Naive thymus-derived CD4-positive, alpha-beta T cell (primary cell): ENCODE measurements around the gene WDR83. TPM values are rescaled to one million over a fixed set of nuclear protein-coding genes. Genes with fewer than 3 reads are reported as not detected.
A peak's percentile ranks its signal among the peaks of the same experiment; 100 is the strongest.

Source experiments
- ATAC-seq: fragments of 150-1000 bp; cut with Tn5 transposase; 2 replicates; pipeline ENCODE4 v1.10.0; 2021; ENCODE audit warnings: mild to moderate bottlenecking, moderate library complexity
- CTCF ChIA-PET: fragments of 350-600 bp; sonication (Branson Sonifier 250); formaldehyde crosslinking; loops from one replicate; lab custom pipeline; 2021; ENCODE audit warnings: antibody characterized with exemption; lab: Charles Lee
- POLR2A ChIA-PET: fragments of 350-600 bp; sonication (Branson Sonifier 250); formaldehyde crosslinking; loops from one replicate; lab custom pipeline; 2021; ENCODE audit warnings: antibody characterized with exemption, inconsistent platforms; lab: Charles Lee
- DNase-seq, 9 donors: peaks; one replicate each; pipeline versions ENCODE4 v3.0.0 to v3.0.0-alpha.2; 2020 to 2022; ENCODE audit warnings: mixed read lengths in 1 of 9
- H3K27ac ChIP-seq: one replicate; pipeline ENCODE4 v1.7.0; 2013; ENCODE audit warnings: mild to moderate bottlenecking, low read depth, low read length, moderate library complexity
- H3K27me3 ChIP-seq, 2 donors: one replicate each; pipeline ENCODE4 v1.7.0; 2013; ENCODE audit warnings: low read length in 2 of 2, mild to moderate bottlenecking in 2 of 2, moderate library complexity in 2 of 2; ENCODE audit not compliant: control insufficient read depth in 2 of 2, insufficient read depth in 2 of 2
- H3K36me3 ChIP-seq, 3 experiments: 1 replicate in 2 of 3; 2 replicates in 1 of 3; pipeline ENCODE4 v1.7.0; 2013; ENCODE audit warnings: low read length in 3 of 3, mild to moderate bottlenecking in 3 of 3, moderate library complexity in 1 of 3; ENCODE audit not compliant: insufficient read depth in 3 of 3, control insufficient read depth in 2 of 3
- H3K4me1 ChIP-seq, 2 donors: one replicate each; pipeline ENCODE4 v1.7.0; 2013; ENCODE audit warnings: low read length in 2 of 2, mild to moderate bottlenecking in 2 of 2, moderate library complexity in 1 of 2; ENCODE audit not compliant: control insufficient read depth in 2 of 2, insufficient read depth in 2 of 2
- H3K4me3 ChIP-seq: 2 replicates; pipeline ENCODE4 v1.7.0; 2013; ENCODE audit warnings: mild to moderate bottlenecking, low read length
- H3K9me3 ChIP-seq, 3 experiments: 1 replicate in 2 of 3; 2 replicates in 1 of 3; pipeline ENCODE4 v1.7.0; 2013; ENCODE audit warnings: low read length in 3 of 3; ENCODE audit not compliant: control insufficient read depth in 2 of 3
- H3K27ac Mint-ChIP-seq, 9 donors: one replicate each; pipeline ENCODE4 v1.8.0; 2020 to 2022; ENCODE audit warnings: mixed read lengths in 9 of 9, mild to moderate bottlenecking in 8 of 9, moderate library complexity in 5 of 9, inconsistent platforms in 2 of 9
- H3K27me3 Mint-ChIP-seq, 5 donors: one replicate each; pipeline ENCODE4 v1.8.0; 2021 to 2022; ENCODE audit warnings: mixed read lengths in 5 of 5, mild to moderate bottlenecking in 1 of 5
- H3K36me3 Mint-ChIP-seq, 5 donors: one replicate each; pipeline ENCODE4 v1.8.0; 2020 to 2022; ENCODE audit warnings: mixed read lengths in 5 of 5, mild to moderate bottlenecking in 3 of 5, inconsistent platforms in 1 of 5
- H3K4me1 Mint-ChIP-seq, 7 donors: one replicate each; pipeline ENCODE4 v1.8.0; 2020 to 2022; ENCODE audit warnings: mixed read lengths in 7 of 7, mild to moderate bottlenecking in 3 of 7, inconsistent platforms in 1 of 7
- H3K4me3 Mint-ChIP-seq, 10 donors: one replicate each; pipeline ENCODE4 v1.8.0; 2020 to 2022; ENCODE audit warnings: mild to moderate bottlenecking in 10 of 10, mixed read lengths in 10 of 10, moderate library complexity in 6 of 10, inconsistent platforms in 2 of 10
- H3K9me3 Mint-ChIP-seq, 11 donors: one replicate each; pipeline ENCODE4 v1.8.0; 2020 to 2022; ENCODE audit warnings: mixed read lengths in 11 of 11, mild to moderate bottlenecking in 4 of 11, inconsistent platforms in 1 of 11, moderate library complexity in 1 of 11
- intact Hi-C, 2 donors: fragments of 100-400 bp; cut with micrococcal nuclease; formaldehyde crosslinking; loops; one replicate each; pipeline ENCODE4 v1.15.1; 2023
- polyA plus RNA-seq, 2 donors: library from polyadenylated mRNA; unstranded; fragments of 300-500 nt; fragmentation: Illumina TruSeq; gene quantifications; one replicate each; pipeline ENCODE4 v1.2.3, GENCODE V29; 2021
- total RNA-seq, 6 experiments: library from RNA in 5 of 6; stranded (reverse) in 5 of 6; gene quantifications; 1 replicate in 5 of 6; 2 replicates in 1 of 6; pipeline ENCODE4 v1.2.3 and lab custom pipeline; 2021 to 2026

WDR83 gene
- total and polyA plus RNA-seq, 7 experiments from 2014 or later: 7.8 to 20.6 (median 14.7) TPM

GRCh38 chr19:12660980-12661379 is 5.6 kb upstream of the WDR83 start:
- Histone ChIP-seq H3K27ac (no peak overlapping the region), H3K9me3 (no peaks in the 10 kb centered on the region), H3K4me1 (peaks cover 13 to 16% of the 10 kb centered on the region in 2 donors), H3K27me3 (no peaks in the 10 kb centered on the region), H3K4me3 (no peak overlapping the region), H3K36me3 (peaks cover 6 to 77% (median 12%) of the 10 kb centered on the region in 3 experiments)
- intact Hi-C loops: loop anchor here (10.0 kb wide), 2 partner anchors 326 to 866 kb away; partner anchors contain the start of genes ZNF491 (in 1 of the 2) and ZNF563 (in 1 of the 2)
- ATAC-seq (no peak), DNase-seq (no peak)
- H3K36me3 Mint-ChIP-seq: peaks cover under 1 to 41% (median 12%) of the 10 kb centered on the region in 5 donors
- POLR2A ChIA-PET: no interaction called here
- H3K4me1 Mint-ChIP-seq: peaks cover 12 to 28% (median 19%) of the 10 kb centered on the region in 7 donors
- H3K9me3 Mint-ChIP-seq: no peaks in the 10 kb centered on the region
- no peak overlapping the region for H3K27ac Mint-ChIP-seq
- CTCF ChIA-PET: no interaction called here
- H3K27me3 Mint-ChIP-seq: no peaks in the 10 kb centered on the region
- H3K4me3 Mint-ChIP-seq: no peak overlapping the region

GRCh38 chr19:12664406-12665280 is 2.0 kb upstream of the WDR83 start:
- Histone ChIP-seq H3K4me3 (peak overlapping the region; percentile 92), H3K9me3 (no peaks in the 10 kb centered on the region), H3K27me3 (no peaks in the 10 kb centered on the region), H3K27ac (peak overlapping the region; percentile 96), H3K4me1 (peaks cover 28 to 31% of the 10 kb centered on the region in 2 donors), H3K36me3 (peaks cover 6 to 54% (median 12%) of the 10 kb centered on the region in 3 experiments)
- no peak for ATAC-seq
- Mint-ChIP-seq H3K4me3 (peak overlapping the region; percentile 88 to 100 (median 94)), H3K9me3 (no peaks in the 10 kb centered on the region), H3K36me3 (peaks cover 0 to 28% (median 11%) of the 10 kb centered on the region in 5 donors), H3K27ac (peak overlapping the region; percentile 77 to 100 (median 90)), H3K4me1 (peaks cover 22 to 61% (median 47%) of the 10 kb centered on the region in 7 donors), H3K27me3 (no peaks in the 10 kb centered on the region)
- POLR2A ChIA-PET: interaction anchor here (1.0 to 2.0 kb wide), 5 partner anchors 9 to 54 kb away, joined by 3 to 13 read pairs (median 5); partner anchors contain the start of genes DHPS, ZNF490 and ZNF791
- DNase-seq: no peak
- intact Hi-C loops: loop anchor here (1.0 to 10.0 kb wide), 7 partner anchors 24 to 870 kb away; partner anchors contain the start of genes ZNF563 (in 2 of the 2), TNPO2 (in 1 of the 2), ZNF44 (in 1 of the 2) and ZNF491 (in 1 of the 2)
- CTCF ChIA-PET: interaction anchor here (0.6 to 2.0 kb wide), 2 partner anchors 13 to 30 kb away, joined by 5 to 6 read pairs; no protein-coding TSS in a partner anchor

DNA sequence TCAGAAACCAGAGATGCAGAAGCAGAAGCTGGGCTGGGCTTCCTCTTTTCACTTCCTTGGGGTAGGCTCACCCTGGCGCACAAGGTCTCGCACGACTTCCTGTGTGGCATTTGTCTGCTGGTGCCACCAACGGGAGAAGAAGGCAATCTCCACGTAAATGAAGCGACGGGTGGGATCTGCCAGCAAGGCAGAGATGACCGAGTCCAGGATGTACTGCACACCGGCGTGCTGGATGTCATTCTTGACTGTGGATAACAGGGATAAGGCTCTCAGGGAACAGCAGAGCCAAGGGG is 1.4 kb upstream of the WDR83 start:
- Mint-ChIP-seq H3K36me3 (peaks cover 0 to 25% (median 7%) of the 10 kb centered on the region in 5 donors), H3K27ac (peak overlapping the region; percentile 77 to 100 (median 90)), H3K9me3 (no peaks in the 10 kb centered on the region), H3K4me3 (peak overlapping the region; percentile 88 to 100 (median 94)), H3K27me3 (no peaks in the 10 kb centered on the region), H3K4me1 (peaks cover 22 to 63% (median 45%) of the 10 kb centered on the region in 7 donors)
- Histone ChIP-seq H3K27me3 (no peaks in the 10 kb centered on the region), H3K4me3 (peak overlapping the region; percentile 92), H3K9me3 (no peaks in the 10 kb centered on the region), H3K4me1 (peaks cover 32 to 33% of the 10 kb centered on the region in 2 donors), H3K27ac (peak overlapping the region; percentile 96), H3K36me3 (peaks cover 6 to 52% (median 9%) of the 10 kb centered on the region in 3 experiments)
- CTCF ChIA-PET: no interaction called here
- ATAC-seq (peak; percentile 56), DNase-seq (peak in 7 of 9 donors; percentile 51 to 71 (median 60))
- intact Hi-C loops: loop anchor here (1.0 to 10.0 kb wide), 7 partner anchors 25 to 870 kb away; partner anchors contain the start of genes ZNF563 (in 2 of the 2), TNPO2 (in 1 of the 2), ZNF44 (in 1 of the 2) and ZNF491 (in 1 of the 2)
- POLR2A ChIA-PET: interaction anchor here (1.0 to 2.0 kb wide), 4 partner anchors 10 to 97 kb away, joined by 3 to 13 read pairs (median 6); partner anchors contain the start of gene DHPS

DNA sequence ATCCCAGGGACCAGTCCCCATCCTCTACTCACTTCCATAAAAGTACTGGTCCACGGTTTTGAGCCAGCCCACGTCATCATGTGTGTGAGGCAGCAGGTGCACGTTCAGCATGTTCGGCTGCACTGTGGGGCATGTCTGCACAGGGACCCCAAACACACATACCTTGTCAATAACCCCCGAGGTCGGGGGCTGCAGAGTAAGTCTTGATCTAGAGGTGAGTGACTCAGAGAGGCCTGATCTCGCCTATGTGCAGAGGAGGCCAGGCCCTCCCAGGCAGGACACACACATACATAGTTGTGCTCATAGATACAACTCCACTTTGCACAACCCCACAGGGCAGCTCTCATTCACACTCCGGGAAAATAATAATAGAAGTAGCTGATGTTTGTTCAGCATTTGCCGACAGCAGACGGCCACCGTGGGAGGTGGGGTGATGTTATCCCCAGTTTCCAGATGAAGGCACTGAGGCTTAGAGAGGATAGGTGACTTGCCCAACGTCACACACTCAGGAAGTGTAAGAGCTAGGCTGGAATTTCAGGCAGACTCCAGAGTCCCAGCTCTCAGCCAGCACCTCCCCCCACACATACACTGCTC is 839 bp upstream of the WDR83 start:
- peaks cover 22 to 68% (median 45%) of the 10 kb centered on the region in 7 donors for H3K4me1 Mint-ChIP-seq
- H3K4me3 Mint-ChIP-seq: peak overlapping the region; percentile 88 to 100 (median 94)
- Histone ChIP-seq H3K27me3 (no peaks in the 10 kb centered on the region), H3K27ac (peak overlapping the region; percentile 96), H3K36me3 (peaks cover 6 to 46% (median 9%) of the 10 kb centered on the region in 3 experiments), H3K9me3 (no peaks in the 10 kb centered on the region), H3K4me3 (peak overlapping the region; percentile 92), H3K4me1 (peaks cover 37 to 38% of the 10 kb centered on the region in 2 donors)
- H3K27me3 Mint-ChIP-seq: no peaks in the 10 kb centered on the region
- peaks cover 0 to 22% (median 4%) of the 10 kb centered on the region in 5 donors for H3K36me3 Mint-ChIP-seq
- CTCF ChIA-PET: no interaction called here
- peak in 2 of 9 donors; percentile 24 to 25 for DNase-seq
- POLR2A ChIA-PET: interaction anchor here (0.6 to 2.0 kb wide), 9 partner anchors 10 to 111 kb away, joined by 3 to 13 read pairs (median 4); partner anchors contain the start of genes DHPS, TRIR, ZNF490 and ZNF791
- ATAC-seq: no peak
- intact Hi-C loops: loop anchor here (1.0 to 10.0 kb wide), 10 partner anchors 25 to 871 kb away; partner anchors contain the start of genes ZNF490 (in 2 of the 2), ZNF563 (in 2 of the 2), ZNF791 (in 2 of the 2) and TNPO2 (in 1 of the 2)
- no peaks in the 10 kb centered on the region for H3K9me3 Mint-ChIP-seq
- H3K27ac Mint-ChIP-seq: peak overlapping the region; percentile 77 to 100 (median 90)

DNA sequence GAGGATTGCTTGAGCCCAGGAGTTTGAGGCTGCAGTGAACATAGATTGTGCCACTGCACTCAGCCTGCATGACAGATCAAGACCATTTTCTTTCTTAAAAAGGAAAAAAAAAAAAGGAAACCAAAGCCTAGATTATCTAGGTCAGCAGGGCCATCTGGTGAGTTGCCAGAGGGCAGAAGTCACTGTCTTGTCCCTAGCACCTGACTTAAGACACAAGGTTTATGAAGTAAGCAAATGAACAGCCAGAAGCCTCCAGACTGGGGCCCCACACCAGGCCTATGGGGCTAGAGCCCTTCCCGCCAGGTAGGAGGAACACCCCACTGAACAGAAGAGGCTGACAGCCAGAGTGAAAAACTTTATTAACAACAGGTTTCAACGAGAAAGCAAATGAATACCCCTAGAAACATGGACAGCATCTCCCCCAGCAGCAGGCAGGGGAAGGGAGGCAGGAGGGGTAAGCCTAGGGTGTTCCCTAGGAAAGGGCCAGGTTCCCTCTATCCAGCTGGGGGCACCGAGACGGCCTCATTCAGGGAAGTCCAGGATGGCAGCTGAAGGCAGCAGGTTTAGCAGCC is 1.2 kb downstream of the WDR83 start:
- ATAC-seq (no peak), DNase-seq (no peak)
- no peaks in the 10 kb centered on the region for H3K9me3 ChIP-seq
- peak overlapping the region; percentile 99 for H3K27ac ChIP-seq
- peaks cover 0 to 39% (median 4%) of the 10 kb centered on the region in 3 experiments for H3K36me3 ChIP-seq
- no peaks in the 10 kb centered on the region for H3K9me3 Mint-ChIP-seq
- H3K27me3 ChIP-seq: no peaks in the 10 kb centered on the region
- peak overlapping the region in 8 of 9 donors; percentile 46 to 100 (median 98) for H3K27ac Mint-ChIP-seq
- H3K4me1 Mint-ChIP-seq: peaks cover 31 to 75% (median 50%) of the 10 kb centered on the region in 7 donors
- intact Hi-C loops: loop anchor here (2.0 to 10.0 kb wide), 6 partner anchors 54 to 873 kb away; partner anchors contain the start of genes ZNF563 (in 2 of the 2), TNPO2 (in 1 of the 2), ZNF44 (in 1 of the 2) and ZNF490 (in 1 of the 2)
- no peaks in the 10 kb centered on the region for H3K27me3 Mint-ChIP-seq
- ChIA-PET CTCF (interaction anchor here (2.5 kb wide), 1 partner anchor 104 kb away, joined by 7 read pairs; no protein-coding TSS in a partner anchor), POLR2A (interaction anchor here (0.6 to 2.4 kb wide), 6 partner anchors 10 to 116 kb away, joined by 3 to 11 read pairs (median 6); partner anchors contain the start of genes DHPS and TRIR)
- peaks cover 0 to 22% (median 8%) of the 10 kb centered on the region in 5 donors for H3K36me3 Mint-ChIP-seq
- H3K4me3 ChIP-seq: no peak overlapping the region
- peaks cover 38% of the 10 kb centered on the region in 2 donors for H3K4me1 ChIP-seq
- H3K4me3 Mint-ChIP-seq: peak overlapping the region; percentile 91 to 100 (median 98)
